Breast epithelium (tissue), 4 donors: ENCODE data around the gene SURF6. TPM values are rescaled to one million over a fixed set of nuclear protein-coding genes. Genes with fewer than 3 reads are reported as not detected.

Source experiments
- DNase-seq, 2 donors: peaks; one replicate each; pipeline ENCODE4 v3.0.0-alpha.2; 2019; ENCODE audit warnings: low spot score in 2 of 2
- H3K27ac ChIP-seq, 2 donors: fragments of 200-600 bp; sonication (generic) in 1 of 2; one replicate each; pipeline ENCODE4 v1.5.1; 2016 to 2019; ENCODE audit warnings: mild to moderate bottlenecking in 1 of 2
- H3K27me3 ChIP-seq, 2 donors: fragments of 200-600 bp; sonication (generic) in 1 of 2; one replicate each; pipeline versions ENCODE4 v1.5.1 to v1.6.0; 2017 to 2019; ENCODE audit warnings: control low read depth in 1 of 2, mild to moderate bottlenecking in 1 of 2
- H3K36me3 ChIP-seq: fragments of 200-600 bp; one replicate; pipeline ENCODE4 v1.5.1; 2019
- H3K4me1 ChIP-seq, 2 donors: fragments of 200-600 bp; sonication (generic); one replicate each; pipeline ENCODE4 v1.5.1; 2016 to 2019; ENCODE audit warnings: control low read depth in 1 of 2
- H3K4me3 ChIP-seq, 3 donors: fragments of 200-600 bp; sonication (generic); 1 replicate in 2 of 3; 2 replicates in 1 of 3; pipeline ENCODE4 v1.5.1; 2016 to 2019; ENCODE audit warnings: mild to moderate bottlenecking in 3 of 3, moderate library complexity in 2 of 3
- H3K9me3 ChIP-seq, 2 donors: fragments of 200-600 bp; sonication (generic) in 1 of 2; one replicate each; pipeline ENCODE4 v1.5.1; 2016 to 2019; ENCODE audit warnings: control low read depth in 1 of 2
- CTCF ChIP-seq, 3 donors: fragments of 450-650 bp; IDR thresholded peaks; one replicate each; pipeline ENCODE4 v1.5.1; 2016 to 2017; ENCODE audit warnings: antibody characterized with exemption in 3 of 3, mild to moderate bottlenecking in 3 of 3, moderate library complexity in 3 of 3
- POLR2A ChIP-seq: fragments of 450-650 bp; IDR thresholded peaks from one replicate; pipeline ENCODE4 v1.6.1; 2016; ENCODE audit warnings: antibody characterized with exemption, mild to moderate bottlenecking, moderate library complexity
- POLR2AphosphoS5 ChIP-seq, 3 donors: sonication (generic); formaldehyde crosslinking; IDR thresholded peaks; one replicate each; pipeline ENCODE4 v1.6.1; 2017; ENCODE audit warnings: antibody characterized with exemption in 3 of 3
- intact Hi-C: fragments of 100-400 bp; cut with DNase I; formaldehyde crosslinking; loops from one replicate; pipeline ENCODE4 v1.15.1; 2023; ENCODE audit warnings: low total_unique reads
- total RNA-seq, 3 donors: library from RNA; depleted of rRNA; stranded (reverse); fragments of >200 nt; gene quantifications; one replicate each; pipeline ENCODE4 v1.1.0, GENCODE V29; 2016

Gene SURF6
- total RNA-seq, 3 donors from 2014 or later, result 12.8 to 29.0 (median 23.3) TPM

GRCh38 chr9:133351908-133352634 is 16.1 kb upstream of the SURF6 start:
- Histone ChIP-seq H3K4me1 (peaks cover 0 to 18% of the 10 kb centered on the region in 2 donors), H3K36me3 (peaks cover 6% of the 10 kb centered on the region), H3K4me3 (no peak overlapping the region), H3K27ac (no peak overlapping the region), H3K27me3 (no peaks in the 10 kb centered on the region), H3K9me3 (no peaks in the 10 kb centered on the region)
- intact Hi-C loops, result loop anchor here (10.0 kb wide), 1 partner anchor 1977 kb away; no protein-coding TSS in a partner anchor
- DNase-seq, result no peak
- TF ChIP-seq CTCF (IDR thresholded peaks at IDR 0.05) (peak in 1 of 3 donors; percentile 23), POLR2A (no peak)

DNA sequence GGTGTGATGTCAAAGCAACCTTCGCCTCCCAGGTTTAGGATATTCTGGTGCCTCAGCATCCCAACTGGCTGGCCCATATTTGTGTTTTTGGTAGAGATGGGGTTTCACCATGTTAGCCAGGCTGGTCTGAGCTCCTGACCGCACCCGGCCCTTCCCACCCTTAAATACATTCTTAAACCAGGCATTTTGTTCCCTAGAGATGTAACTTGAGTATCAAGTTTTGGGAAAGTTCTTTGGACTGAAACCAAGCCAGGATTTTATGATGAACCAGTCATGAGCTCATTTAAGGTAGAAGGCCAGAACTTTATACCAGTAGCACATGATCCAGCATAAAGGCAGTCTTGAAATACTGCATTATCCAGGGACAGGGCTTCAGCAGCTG is 15.5 kb upstream of the SURF6 start:
- intact Hi-C loops, result loop anchor here (10.0 kb wide), 1 partner anchor 1977 kb away; no protein-coding TSS in a partner anchor
- no peak overlapping the region for H3K27ac ChIP-seq
- H3K9me3 ChIP-seq, result no peaks in the 10 kb centered on the region
- peaks cover 0 to 19% of the 10 kb centered on the region in 2 donors for H3K4me1 ChIP-seq
- no peak for TF ChIP-seq POLR2A
- no peak for TF ChIP-seq POLR2AphosphoS5 (IDR thresholded peaks at IDR 0.05)
- no peak for TF ChIP-seq CTCF (IDR thresholded peaks at IDR 0.05)
- no peak overlapping the region for H3K4me3 ChIP-seq
- no peak for DNase-seq
- no peaks in the 10 kb centered on the region for H3K27me3 ChIP-seq
- peaks cover 6% of the 10 kb centered on the region for H3K36me3 ChIP-seq

GRCh38 chr9:133349965-133350616 is 14.1 kb upstream of the SURF6 start:
- TF ChIP-seq POLR2A (no peak), CTCF (IDR thresholded peaks at IDR 0.05) (no peak), POLR2AphosphoS5 (IDR thresholded peaks at IDR 0.05) (no peak)
- intact Hi-C loops, result loop anchor here (10.0 kb wide), 1 partner anchor 1975 kb away; no protein-coding TSS in a partner anchor
- H3K27me3 ChIP-seq, result no peaks in the 10 kb centered on the region

DNA sequence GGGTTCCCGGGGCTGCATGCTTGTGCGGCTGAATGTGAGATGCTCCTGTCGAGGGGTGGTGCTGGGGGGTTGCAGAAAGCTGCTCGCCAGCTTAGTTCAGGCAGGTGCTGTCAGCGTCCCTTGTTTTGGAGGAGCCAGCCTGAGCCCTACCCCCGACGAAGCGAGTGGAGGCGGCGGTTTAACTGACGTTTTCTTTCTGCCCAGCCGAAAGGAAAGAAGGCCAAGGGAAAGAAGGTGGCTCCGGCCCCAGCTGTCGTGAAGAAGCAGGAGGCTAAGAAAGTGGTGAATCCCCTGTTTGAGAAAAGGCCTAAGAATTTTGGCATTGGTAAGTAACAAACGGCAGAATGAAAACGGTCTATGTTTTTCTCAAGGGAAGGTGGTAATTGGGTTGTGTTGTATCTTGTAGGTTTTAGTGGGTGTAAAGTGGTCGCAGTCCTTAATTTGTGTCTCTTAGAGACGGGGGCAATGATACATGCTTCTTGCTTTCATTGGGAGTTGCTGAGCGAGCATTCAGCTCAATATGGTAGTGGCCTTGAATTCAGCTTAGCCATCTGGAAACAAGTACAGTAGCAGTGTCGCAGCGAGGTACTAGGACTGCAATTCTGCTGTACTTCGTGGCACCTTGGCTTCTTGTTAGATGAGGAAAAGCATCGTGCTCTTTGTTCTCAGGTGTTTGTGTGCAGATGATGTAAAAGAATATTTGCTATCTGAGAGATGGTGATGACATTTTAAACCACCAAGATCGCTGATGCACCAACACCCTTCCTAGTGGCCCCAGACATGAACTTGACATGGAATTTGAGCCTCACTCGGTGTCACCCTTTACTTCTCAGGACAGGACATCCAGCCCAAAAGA is 13.0 kb upstream of the SURF6 start:
- H3K27ac ChIP-seq, result peak overlapping the region; percentile 96 to 98
- TF ChIP-seq POLR2AphosphoS5 (IDR thresholded peaks at IDR 0.05) (no peak), CTCF (IDR thresholded peaks at IDR 0.05) (no peak), POLR2A (no peak)
- H3K9me3 ChIP-seq, result no peaks in the 10 kb centered on the region
- H3K4me3 ChIP-seq, result peak overlapping the region; percentile 95 to 99 (median 99)
- DNase-seq, result peak in 1 of 2 donors; percentile 49
- peaks cover 0 to 18% of the 10 kb centered on the region in 2 donors for H3K4me1 ChIP-seq
- intact Hi-C loops, result no loop called here
- no peaks in the 10 kb centered on the region for H3K27me3 ChIP-seq
- H3K36me3 ChIP-seq, result peaks cover 6% of the 10 kb centered on the region

More at GRCh38 chr9:133349965-133350616, 14.1 kb upstream of the SURF6 start:
- Histone ChIP-seq H3K4me3 (peak overlapping the region in 2 of 3 donors; percentile 99), H3K9me3 (no peaks in the 10 kb centered on the region), H3K36me3 (peaks cover 6% of the 10 kb centered on the region), H3K27ac (peak overlapping the region in 1 of 2 donors; percentile 96), H3K4me1 (peaks cover 0 to 20% of the 10 kb centered on the region in 2 donors)
- no peak for DNase-seq
